HCT116 (cell line): ENCODE data around the gene CDKL1. TPM values are rescaled to one million over a fixed set of nuclear protein-coding genes. Genes with fewer than 3 reads are reported as not detected.

Source experiments
- ATAC-seq: fragments of 200-7000 bp; cut with Tn5 transposase; 2 replicates; pipeline ENCODE4 v1.9.1; 2020; ENCODE audit warnings: mild to moderate bottlenecking, moderate library complexity
- BruUV-seq: library from RNA; stranded (reverse); fragments of 400-500 nt; replicated peaks from 2 replicates; lab custom pipeline; 2021; lab: Mats Ljungman, UMichigan
- CTCF ChIA-PET: fragments of 300-600 bp; sonication (Branson Sonifier 250); formaldehyde crosslinking; loops from one replicate; lab custom pipeline; 2021; ENCODE audit warnings: antibody characterized with exemption; lab: Charles Lee
- POLR2A ChIA-PET: fragments of 300-600, 350-600 bp; sonication (Branson Sonifier 250); formaldehyde crosslinking; loops from one replicate; lab custom pipeline; 2021; ENCODE audit warnings: antibody characterized with exemption; lab: Charles Lee
- RAD21 ChIA-PET, 2 experiments: fragments of 300-600 bp; sonication (Branson Sonifier 250); formaldehyde crosslinking; loops; one replicate each; lab custom pipeline; 2023; ENCODE audit warnings: low total read pairs in 2 of 2; ENCODE audit not compliant: uncharacterized antibody in 2 of 2, unreplicated experiment in 2 of 2, low non-redundant PET in 1 of 2; lab: Charles Lee
- DNase-seq: peaks from one replicate; pipeline ENCODE4 v3.0.0-alpha.2; 2010; ENCODE audit warnings: low read depth, low spot score
- H2AFZ ChIP-seq: fragments of 200-600 bp; shearing (Covaris generic), sonication (generic); 2 replicates; pipeline ENCODE4 v1.6.1; 2017; ENCODE audit warnings: low read depth, mixed run types, mixed read lengths, antibody characterized with exemption, low read length; ENCODE audit not compliant: poor library complexity, severe bottlenecking
- H3K27ac ChIP-seq: 2 replicates; pipeline ENCODE4 v1.5.1; 2012; ENCODE audit warnings: low read depth, low read length
- H3K27me3 ChIP-seq: fragments of 200-600 bp; sonication (generic); 2 replicates; pipeline ENCODE4 v1.6.1; 2016; ENCODE audit warnings: mixed run types, low read length, mixed read lengths; ENCODE audit not compliant: insufficient read depth
- H3K36me3 ChIP-seq, 2 experiments: fragments of 200-500 bp in 1 of 2; fragments of 200-600 bp in 1 of 2; sonication (Bioruptor generic) in 1 of 2; sonication (generic) in 1 of 2; 2 replicates each; pipeline versions ENCODE4 v1.5.1 to v1.6.1; 2014 to 2016; ENCODE audit warnings: low read length in 2 of 2, inconsistent platforms in 1 of 2, mixed read lengths in 1 of 2, mixed run types in 1 of 2; ENCODE audit not compliant: insufficient read depth in 2 of 2, control insufficient read depth in 1 of 2
- H3K4me1 ChIP-seq, 2 experiments: fragments of 200-600 bp in 1 of 2; sonication (generic) in 1 of 2; 2 replicates each; pipeline versions ENCODE4 v1.5.1 to v1.6.1; 2012 to 2017; ENCODE audit warnings: low read length in 2 of 2, inconsistent platforms in 1 of 2, mild to moderate bottlenecking in 1 of 2, mixed read lengths in 1 of 2, mixed run types in 1 of 2, moderate library complexity in 1 of 2; ENCODE audit not compliant: insufficient read depth in 2 of 2, control insufficient read depth in 1 of 2
- H3K4me2 ChIP-seq: fragments of 200-600 bp; sonication (generic); 2 replicates; pipeline ENCODE4 v1.6.1; 2017; ENCODE audit warnings: mixed run types, low read length, mixed read lengths
- H3K4me3 ChIP-seq, 2 experiments: fragments of 200-600 bp in 1 of 2; sonication (generic) in 1 of 2; replicated peaks in 1 of 2; 2 replicates each; pipeline ENCODE4 v1.5.1; 2011 to 2016; ENCODE audit warnings: low read length in 2 of 2, control low read depth in 1 of 2, low read depth in 1 of 2, mild to moderate bottlenecking in 1 of 2, mixed read lengths in 1 of 2, mixed run types in 1 of 2
- H3K79me2 ChIP-seq: fragments of 200-600 bp; sonication (generic); 2 replicates; pipeline ENCODE4 v1.6.1; 2017; ENCODE audit warnings: mild to moderate bottlenecking, mixed run types, low read length, moderate library complexity, mixed read lengths; ENCODE audit not compliant: insufficient read depth
- H3K9ac ChIP-seq: fragments of 200-600 bp; sonication (generic); 2 replicates; pipeline ENCODE4 v1.6.1; 2016; ENCODE audit warnings: low read length, mixed read lengths
- H3K9me2 ChIP-seq: fragments of 200-600 bp; sonication (generic), shearing (Covaris generic); 2 replicates; pipeline ENCODE4 v1.6.1; 2017; ENCODE audit warnings: mixed run types, mild to moderate bottlenecking, moderate library complexity; ENCODE audit not compliant: insufficient read depth
- H3K9me3 ChIP-seq, 2 experiments: fragments of 200-500 bp in 1 of 2; fragments of 200-600 bp in 1 of 2; sonication (Bioruptor generic) in 1 of 2; sonication (generic) in 1 of 2; 2 replicates each; pipeline ENCODE4 v1.6.1; 2014 to 2017; ENCODE audit warnings: low read length in 2 of 2, mixed read lengths in 2 of 2, inconsistent platforms in 1 of 2, low read depth in 1 of 2, mild to moderate bottlenecking in 1 of 2, mixed run types in 1 of 2, moderate library complexity in 1 of 2; ENCODE audit not compliant: control insufficient read depth in 1 of 2, insufficient read depth in 1 of 2
- H4K20me1 ChIP-seq: fragments of 200-600 bp; sonication (generic), shearing (Covaris generic); 2 replicates; pipeline ENCODE4 v1.6.1; 2017; ENCODE audit warnings: mixed run types, mild to moderate bottlenecking, moderate library complexity; ENCODE audit not compliant: insufficient read depth
- ATF3 ChIP-seq: IDR thresholded peaks from 2 replicates; pipeline ENCODE4 v1.6.1; 2012
- EGR1 ChIP-seq: IDR thresholded peaks from 2 replicates; pipeline ENCODE4 v1.6.1; 2012; ENCODE audit warnings: low read depth
- ELF1 ChIP-seq: IDR thresholded peaks from 2 replicates; pipeline ENCODE4 v1.6.1; 2012; ENCODE audit warnings: low read depth, borderline replicate concordance
- FOSL1 ChIP-seq: IDR thresholded peaks from 2 replicates; pipeline ENCODE4 v1.6.1; 2012; ENCODE audit warnings: low read depth
- JUND ChIP-seq: IDR thresholded peaks from 2 replicates; pipeline ENCODE4 v1.6.1; 2012
- POLR2A ChIP-seq: IDR thresholded peaks from 2 replicates; pipeline ENCODE4 v1.7.0; 2011; ENCODE audit warnings: borderline replicate concordance; ENCODE audit not compliant: insufficient read depth, insufficient read length; ENCODE audit errors: extremely low read depth
- POLR2AphosphoS5 ChIP-seq: IDR thresholded peaks from 2 replicates; pipeline ENCODE4 v1.6.1; 2011; ENCODE audit warnings: mild to moderate bottlenecking, low read depth, low read length, moderate library complexity
- RAD21 ChIP-seq: IDR thresholded peaks from 2 replicates; pipeline ENCODE4 v1.6.1; 2012; ENCODE audit warnings: low read depth, mild to moderate bottlenecking
- REST ChIP-seq: IDR thresholded peaks from 2 replicates; pipeline ENCODE4 v1.6.1; 2012; ENCODE audit warnings: low read depth
- SIN3A ChIP-seq: IDR thresholded peaks from 2 replicates; pipeline ENCODE4 v1.6.1; 2012; ENCODE audit warnings: low read depth
- SP1 ChIP-seq: IDR thresholded peaks from 2 replicates; pipeline ENCODE4 v1.6.1; 2012; ENCODE audit warnings: low read depth
- SRF ChIP-seq: IDR thresholded peaks from 2 replicates; pipeline ENCODE4 v1.6.1; 2012; ENCODE audit warnings: low read depth
- TCF7L2 ChIP-seq: IDR thresholded peaks from 2 replicates; pipeline ENCODE4 v1.7.0; 2011; ENCODE audit warnings: borderline replicate concordance, inconsistent platforms; ENCODE audit not compliant: insufficient read depth, insufficient read length; ENCODE audit errors: extremely low read depth
- YY1 ChIP-seq: IDR thresholded peaks from 2 replicates; pipeline ENCODE4 v1.6.1; 2011; ENCODE audit warnings: low read length, low read depth, moderate library complexity, mild to moderate bottlenecking; ENCODE audit not compliant: insufficient replicate concordance; ENCODE audit errors: extremely low read depth
- ZFX ChIP-seq: fragments of 450-650 bp; IDR thresholded peaks from 2 replicates; pipeline ENCODE4 v1.6.1; 2017
- ZNF274 ChIP-seq: fragments of 200-500 bp; sonication (Bioruptor generic); IDR thresholded peaks from 2 replicates; pipeline ENCODE4 v1.6.1; 2014; ENCODE audit warnings: mild to moderate bottlenecking, low read depth, low read length, inconsistent platforms
- intact Hi-C: fragments of 100-400 bp; cut with micrococcal nuclease; formaldehyde crosslinking; loops from 2 replicates; pipeline ENCODE4 v1.10.0; 2022
- total RNA-seq: library from RNA; stranded (reverse); gene quantifications from one replicate; pipeline ENCODE4 v1.2.1, GENCODE V29; 2021; ENCODE audit not compliant: unreplicated experiment

The CDKL1 gene
- total RNA-seq, 1 experiment from 2014 or later: 7.1 TPM

GRCh38 chr14:50342221-50343078, 54.2 kb downstream of the CDKL1 start:
- H2AFZ ChIP-seq: no peak overlapping the region
- no peaks in the 10 kb centered on the region for H3K9me2 ChIP-seq
- ChIA-PET CTCF (interaction anchor here (1.7 kb wide), 1 partner anchor 22 kb away, joined by 5 read pairs; no protein-coding TSS in a partner anchor), POLR2A (no interaction called here), RAD21 (no interaction called here)
- ATAC-seq: no peak
- H3K4me2 ChIP-seq: no peak overlapping the region
- intact Hi-C loops: no loop called here
- H3K4me3 ChIP-seq: no peak overlapping the region
- peaks cover 0 to 5% of the 10 kb centered on the region in 2 experiments; a peak in 2 of 4 replicates for H3K4me1 ChIP-seq
- H3K27ac ChIP-seq: no peak overlapping the region
- H3K79me2 ChIP-seq: no peaks in the 10 kb centered on the region
- no peak overlapping the region for H3K9ac ChIP-seq
- TF ChIP-seq POLR2A (no peak), TCF7L2 (no peak), SP1 (no peak), EGR1 (no peak), REST (no peak), ATF3 (no peak), POLR2AphosphoS5 (no peak), JUND (no peak), SIN3A (no peak), ZNF274 (no peak), ELF1 (no peak), YY1 (no peak), SRF (no peak), ZFX (no peak), RAD21 (no peak), FOSL1 (no peak)
- DNase-seq: no peak
- no peaks in the 10 kb centered on the region for H3K9me3 ChIP-seq
- H3K27me3 ChIP-seq: no peaks in the 10 kb centered on the region
- no TSS peak for BruUV-seq
- H3K36me3 ChIP-seq: no peaks in the 10 kb centered on the region
- no peaks in the 10 kb centered on the region for H4K20me1 ChIP-seq
